ENCODE data around the gene MTARC1. TPM values are rescaled to one million over a fixed set of nuclear protein-coding genes. Genes with fewer than 3 reads are reported as not detected.

The MTARC1 gene
- total and polyA plus RNA-seq, 2 donors (not counting 1 experiment from before 2014, with no cell fraction given) = 0.49 to 2.9 TPM

- Mint-ChIP-seq H3K27me3 (peaks cover 16% of the 10 kb centered on the region), H3K9me3 (ENCODE audit: insufficient read depth) (no peaks in the 10 kb centered on the region), H3K4me1 (no peaks in the 10 kb centered on the region), H3K27ac (no peak overlapping the region), H3K4me3 (no peak overlapping the region)
- Histone ChIP-seq H3K9me3 (ENCODE audit: control extremely low read depth in 1 of 3, control insufficient read depth in 2 of 3, insufficient read depth in 1 of 3, low read length in 2 of 3) (no peaks in the 10 kb centered on the region), H4K20me1 (ENCODE audit: control insufficient read depth, insufficient read depth, low read length, poor library complexity, severe bottlenecking) (no peaks in the 10 kb centered on the region), H3K4me3 (ENCODE audit: control extremely low read depth in 1 of 5, extremely low read depth in 1 of 5, insufficient read depth in 1 of 5, low read depth in 2 of 5, low read length in 4 of 5) (no peak overlapping the region), H3K27me3 (replicated peaks in 1 of 4; ENCODE audit: control extremely low read depth in 1 of 4, control insufficient read depth in 3 of 4, insufficient read depth in 4 of 4, low read length in 3 of 4) (no peaks in the 10 kb centered on the region), H2AFZ (ENCODE audit: insufficient read depth, low read depth, low read length, poor library complexity, severe bottlenecking) (no peak overlapping the region), H3K9ac (ENCODE audit: low read length) (no peak overlapping the region), H3K4me1 (ENCODE audit: control insufficient read depth in 2 of 2, insufficient read depth in 2 of 2, low read length in 2 of 2) (no peaks in the 10 kb centered on the region), H3K36me3 (replicated peaks in 1 of 2; ENCODE audit: control extremely low read depth in 1 of 2, control insufficient read depth in 1 of 2, extremely low read depth in 1 of 2, insufficient read depth in 2 of 2, low read length in 1 of 2) (no peaks in the 10 kb centered on the region), H3K4me2 (replicated peaks; ENCODE audit: low read depth, low read length, poor library complexity, severe bottlenecking) (no peak overlapping the region), H3K79me2 (ENCODE audit: control insufficient read depth, insufficient read depth, low read length) (no peaks in the 10 kb centered on the region), H3K27ac (ENCODE audit: low read length in 2 of 2) (no peak overlapping the region)
- ATAC-seq (ENCODE audit: low read depth) = no peak
- 86% methylated on average over 14 of the region's 14 CpGs for WGBS (ENCODE audit: insufficient coverage)
- ChIA-PET CTCF (interaction anchor here (1.4 kb wide), 1 partner anchor 9 kb away, joined by 5 read pairs; no protein-coding TSS in a partner anchor), POLR2A (no interaction called here)
- intact Hi-C loops (cut with micrococcal nuclease) = no loop called here
- no peak for DNase-seq
- TF ChIP-seq CTCF (IDR thresholded peaks at IDR 0.05) = no peak
- TF ChIP-seq EZH2 (IDR thresholded peaks at IDR 0.05; ENCODE audit: borderline replicate concordance, insufficient read depth, low read depth, low read length, poor library complexity, severe bottlenecking) = no peak
Measured at GRCh38 chr1:220818421-220819173, 31.9 kb downstream of the MTARC1 start.

GRCh38 chr1:220819467-220820026, 32.8 kb downstream of the MTARC1 start:
- H3K4me3 Mint-ChIP-seq = no peak overlapping the region
- Histone ChIP-seq H3K4me3 (ENCODE audit: control extremely low read depth in 1 of 5, extremely low read depth in 1 of 5, insufficient read depth in 1 of 5, low read depth in 2 of 5, low read length in 4 of 5) (no peak overlapping the region), H3K4me1 (ENCODE audit: control insufficient read depth in 2 of 2, insufficient read depth in 2 of 2, low read length in 2 of 2) (no peaks in the 10 kb centered on the region), H3K79me2 (ENCODE audit: control insufficient read depth, insufficient read depth, low read length) (no peaks in the 10 kb centered on the region), H3K4me2 (replicated peaks; ENCODE audit: low read depth, low read length, poor library complexity, severe bottlenecking) (no peak overlapping the region), H3K27me3 (replicated peaks in 1 of 4; ENCODE audit: control extremely low read depth in 1 of 4, control insufficient read depth in 3 of 4, insufficient read depth in 4 of 4, low read length in 3 of 4) (no peaks in the 10 kb centered on the region), H3K9ac (ENCODE audit: low read length) (no peak overlapping the region), H3K9me3 (ENCODE audit: control extremely low read depth in 1 of 3, control insufficient read depth in 2 of 3, insufficient read depth in 1 of 3, low read length in 2 of 3) (no peaks in the 10 kb centered on the region), H3K27ac (ENCODE audit: low read length in 2 of 2) (no peak overlapping the region), H2AFZ (ENCODE audit: insufficient read depth, low read depth, low read length, poor library complexity, severe bottlenecking) (no peak overlapping the region), H3K36me3 (replicated peaks in 1 of 2; ENCODE audit: control extremely low read depth in 1 of 2, control insufficient read depth in 1 of 2, extremely low read depth in 1 of 2, insufficient read depth in 2 of 2, low read length in 1 of 2) (no peaks in the 10 kb centered on the region), H4K20me1 (ENCODE audit: control insufficient read depth, insufficient read depth, low read length, poor library complexity, severe bottlenecking) (no peaks in the 10 kb centered on the region)
- H3K27ac Mint-ChIP-seq = no peak overlapping the region
- peaks cover 20% of the 10 kb centered on the region for H3K27me3 Mint-ChIP-seq
- DNase-seq (no peak), ATAC-seq (ENCODE audit: low read depth) (no peak)
- intact Hi-C loops (cut with micrococcal nuclease) = no loop called here
- TF ChIP-seq EZH2 (IDR thresholded peaks at IDR 0.05; ENCODE audit: borderline replicate concordance, insufficient read depth, low read depth, low read length, poor library complexity, severe bottlenecking) = no peak
- no peak for TF ChIP-seq CTCF (IDR thresholded peaks at IDR 0.05)
- ChIA-PET POLR2A (no interaction called here), CTCF (interaction anchor here (1.4 kb wide), 1 partner anchor 10 kb away, joined by 5 read pairs; no protein-coding TSS in a partner anchor)
- no peaks in the 10 kb centered on the region for H3K9me3 Mint-ChIP-seq (ENCODE audit: insufficient read depth)
- WGBS (ENCODE audit: insufficient coverage) = no CpG with 5 or more reads among the region's 1 CpG
- no peaks in the 10 kb centered on the region for H3K4me1 Mint-ChIP-seq

All from B cell (primary cell).